ENCODE data around the gene MTARC1. TPM values are rescaled to one million over a fixed set of nuclear protein-coding genes. Genes with fewer than 3 reads are reported as not detected.

MTARC1 gene
- total RNA-seq, 1 donor from 2014 or later = 7.7 TPM

GRCh38 chr1:220811695-220812094, 25.0 kb downstream of the MTARC1 start:
- TF ChIP-seq, protein P1, sequence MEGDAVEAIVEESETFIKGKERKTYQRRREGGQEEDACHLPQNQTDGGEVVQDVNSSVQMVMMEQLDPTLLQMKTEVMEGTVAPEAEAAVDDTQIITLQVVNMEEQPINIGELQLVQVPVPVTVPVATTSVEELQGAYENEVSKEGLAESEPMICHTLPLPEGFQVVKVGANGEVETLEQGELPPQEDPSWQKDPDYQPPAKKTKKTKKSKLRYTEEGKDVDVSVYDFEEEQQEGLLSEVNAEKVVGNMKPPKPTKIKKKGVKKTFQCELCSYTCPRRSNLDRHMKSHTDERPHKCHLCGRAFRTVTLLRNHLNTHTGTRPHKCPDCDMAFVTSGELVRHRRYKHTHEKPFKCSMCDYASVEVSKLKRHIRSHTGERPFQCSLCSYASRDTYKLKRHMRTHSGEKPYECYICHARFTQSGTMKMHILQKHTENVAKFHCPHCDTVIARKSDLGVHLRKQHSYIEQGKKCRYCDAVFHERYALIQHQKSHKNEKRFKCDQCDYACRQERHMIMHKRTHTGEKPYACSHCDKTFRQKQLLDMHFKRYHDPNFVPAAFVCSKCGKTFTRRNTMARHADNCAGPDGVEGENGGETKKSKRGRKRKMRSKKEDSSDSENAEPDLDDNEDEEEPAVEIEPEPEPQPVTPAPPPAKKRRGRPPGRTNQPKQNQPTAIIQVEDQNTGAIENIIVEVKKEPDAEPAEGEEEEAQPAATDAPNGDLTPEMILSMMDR (IDR thresholded peaks at IDR 0.05; ENCODE audit: insufficient read depth, low read length, poor library complexity, severe bottlenecking) = no peak
- Histone ChIP-seq H3K27me3 (ENCODE audit: control insufficient read depth, insufficient read depth, low read length) (no peaks in the 10 kb centered on the region), H3K4me3 (ENCODE audit: low read depth, low read length) (no peak overlapping the region), H3K36me3 (ENCODE audit: control insufficient read depth, insufficient read depth, low read length) (no peaks in the 10 kb centered on the region)
- no peak for DNase-seq (ENCODE audit: low read depth)

- Histone ChIP-seq H3K4me3 (ENCODE audit: low read depth, low read length) (no peak overlapping the region), H3K27me3 (ENCODE audit: control insufficient read depth, insufficient read depth, low read length) (no peaks in the 10 kb centered on the region)
- TF ChIP-seq, protein P1 (IDR thresholded peaks at IDR 0.05; ENCODE audit: insufficient read depth, low read length, poor library complexity, severe bottlenecking) = no peak
Observed at GRCh38 chr1:220812308-220812707, 25.6 kb downstream of the MTARC1 start.

DNA sequence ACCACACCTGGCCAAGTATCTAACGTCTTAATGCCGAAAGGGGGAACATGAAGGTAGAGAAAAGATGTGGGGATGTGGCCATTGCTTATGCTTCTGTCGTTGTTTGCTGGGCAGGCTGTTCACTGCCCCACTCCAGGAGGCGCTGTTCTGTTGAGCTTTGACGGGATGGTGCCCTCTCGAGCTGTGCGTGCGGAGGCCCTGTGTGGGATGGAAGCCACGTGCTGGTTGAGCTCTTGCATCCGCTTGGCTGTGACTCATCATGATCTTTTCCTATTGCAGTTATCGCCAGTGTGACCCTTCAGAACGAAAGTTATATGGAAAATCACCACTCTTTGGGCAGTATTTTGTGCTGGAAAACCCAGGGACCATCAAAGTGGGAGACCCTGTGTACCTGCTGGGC, 26.3 kb downstream of the MTARC1 start:
- Histone ChIP-seq H3K36me3 (ENCODE audit: control insufficient read depth, insufficient read depth, low read length) (no peaks in the 10 kb centered on the region), H3K27me3 (ENCODE audit: control insufficient read depth, insufficient read depth, low read length) (no peaks in the 10 kb centered on the region), H3K4me3 (ENCODE audit: low read depth, low read length) (no peak overlapping the region)
- TF ChIP-seq, protein P1 (IDR thresholded peaks at IDR 0.05; ENCODE audit: insufficient read depth, low read length, poor library complexity, severe bottlenecking) = no peak
- DNase-seq (ENCODE audit: low read depth) = no peak

More at GRCh38 chr1:220812308-220812707, 25.6 kb downstream of the MTARC1 start:
- no peaks in the 10 kb centered on the region for H3K36me3 ChIP-seq (ENCODE audit: control insufficient read depth, insufficient read depth, low read length)
- no peak for DNase-seq (ENCODE audit: low read depth)

DNA sequence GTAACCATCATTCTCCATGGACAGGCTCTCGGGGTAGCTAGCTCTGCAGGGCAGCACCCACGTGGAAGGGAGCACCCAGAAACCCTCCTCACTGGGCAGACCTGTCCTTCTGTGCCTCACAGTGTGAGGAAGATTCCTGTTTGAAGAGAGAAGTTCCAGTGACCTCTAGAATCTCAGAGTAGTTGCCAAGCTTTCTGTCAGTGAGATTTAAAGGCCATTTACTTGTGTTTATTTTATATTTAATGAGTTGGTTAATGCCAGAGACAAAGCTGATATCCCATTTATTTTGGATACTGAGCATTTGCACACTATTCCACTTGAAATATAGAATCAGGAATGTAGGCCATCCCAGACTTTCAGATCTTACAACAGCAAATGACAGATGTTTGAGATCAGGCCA, 28.7 kb downstream of the MTARC1 start:
- no peak for DNase-seq (ENCODE audit: low read depth)
- TF ChIP-seq, protein P1 (IDR thresholded peaks at IDR 0.05; ENCODE audit: insufficient read depth, low read length, poor library complexity, severe bottlenecking) = no peak
- H3K36me3 ChIP-seq (ENCODE audit: control insufficient read depth, insufficient read depth, low read length) = no peaks in the 10 kb centered on the region
- no peaks in the 10 kb centered on the region for H3K27me3 ChIP-seq (ENCODE audit: control insufficient read depth, insufficient read depth, low read length)
- H3K4me3 ChIP-seq (ENCODE audit: low read depth, low read length) = no peak overlapping the region

DNA sequence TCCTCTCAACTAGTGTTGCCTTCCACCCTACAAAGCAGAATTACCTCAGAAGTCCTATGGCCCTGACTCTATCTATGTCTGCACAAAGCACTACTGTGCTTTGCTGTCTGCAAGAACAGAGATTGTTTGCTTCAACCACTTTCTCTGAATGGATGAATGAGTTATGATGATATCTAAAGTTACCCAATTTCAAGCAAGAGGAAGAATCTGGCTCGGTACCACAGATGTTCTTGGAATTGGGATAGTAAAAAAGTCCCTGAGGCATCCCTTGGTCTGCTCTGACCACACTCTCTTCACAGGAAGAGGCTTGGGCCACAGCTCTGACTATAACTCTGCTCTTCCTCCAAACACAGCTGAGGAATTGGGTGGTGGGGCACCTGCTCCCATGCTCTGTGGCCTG, 31.2 kb downstream of the MTARC1 start:
- TF ChIP-seq, protein P1 (IDR thresholded peaks at IDR 0.05; ENCODE audit: insufficient read depth, low read length, poor library complexity, severe bottlenecking) = no peak

GRCh38 chr1:220818421-220819173, 31.9 kb downstream of the MTARC1 start:
- Histone ChIP-seq H3K36me3 (ENCODE audit: control insufficient read depth, insufficient read depth, low read length) (no peaks in the 10 kb centered on the region), H3K27me3 (ENCODE audit: control insufficient read depth, insufficient read depth, low read length) (no peaks in the 10 kb centered on the region), H3K4me3 (ENCODE audit: low read depth, low read length) (no peak overlapping the region)
- TF ChIP-seq, protein P1 (IDR thresholded peaks at IDR 0.05; ENCODE audit: insufficient read depth, low read length, poor library complexity, severe bottlenecking) = no peak
- DNase-seq (ENCODE audit: low read depth) = no peak

More for the DNA sequence above, 31.2 kb downstream of the MTARC1 start:
- no peak overlapping the region for H3K4me3 ChIP-seq (ENCODE audit: low read depth, low read length)
- H3K36me3 ChIP-seq (ENCODE audit: control insufficient read depth, insufficient read depth, low read length) = no peaks in the 10 kb centered on the region
- DNase-seq (ENCODE audit: low read depth) = no peak
- H3K27me3 ChIP-seq (ENCODE audit: control insufficient read depth, insufficient read depth, low read length) = no peaks in the 10 kb centered on the region
